Activated T-helper 1 cell treated with anti-CD3 and anti-CD28 coated beads, Interleukin-2, amount 50 U/mL, for 16 hours (primary cell): Measurements from ENCODE around the gene AGPAT3.
"Not testable (repeated sequence)": the region's sequence is repeated elsewhere in the genome, so short reads cannot be mapped to it uniquely, and the experiment has no call there.

Experiments
- DNase-seq, 2 donors: peaks; one replicate each; pipeline ENCODE4 v3.0.0-alpha.2; 2020; ENCODE audit warnings: low read depth in 1 of 2, low spot score in 1 of 2

Gene AGPAT3

DNA sequence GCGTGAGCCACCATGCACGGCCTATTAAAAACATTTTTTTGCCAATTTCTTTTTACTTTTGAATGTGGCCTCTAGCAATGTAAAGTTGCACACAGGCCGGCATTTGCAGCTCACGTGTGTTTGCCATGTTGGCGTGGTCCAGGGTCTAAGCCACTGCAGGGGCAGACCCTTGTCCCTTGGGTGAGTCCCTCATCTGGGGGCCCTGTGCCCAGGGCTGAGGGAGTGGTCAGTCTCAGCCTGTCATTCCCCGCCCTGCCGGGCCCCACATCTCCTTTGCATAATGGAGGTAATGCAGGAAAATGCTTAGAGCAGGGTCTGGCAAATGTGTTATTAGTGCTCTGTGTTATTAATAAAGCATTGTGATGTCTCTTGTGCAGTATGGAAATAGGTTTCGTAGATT, 16.9 kb downstream of the AGPAT3 start:
- no peak for DNase-seq

DNA sequence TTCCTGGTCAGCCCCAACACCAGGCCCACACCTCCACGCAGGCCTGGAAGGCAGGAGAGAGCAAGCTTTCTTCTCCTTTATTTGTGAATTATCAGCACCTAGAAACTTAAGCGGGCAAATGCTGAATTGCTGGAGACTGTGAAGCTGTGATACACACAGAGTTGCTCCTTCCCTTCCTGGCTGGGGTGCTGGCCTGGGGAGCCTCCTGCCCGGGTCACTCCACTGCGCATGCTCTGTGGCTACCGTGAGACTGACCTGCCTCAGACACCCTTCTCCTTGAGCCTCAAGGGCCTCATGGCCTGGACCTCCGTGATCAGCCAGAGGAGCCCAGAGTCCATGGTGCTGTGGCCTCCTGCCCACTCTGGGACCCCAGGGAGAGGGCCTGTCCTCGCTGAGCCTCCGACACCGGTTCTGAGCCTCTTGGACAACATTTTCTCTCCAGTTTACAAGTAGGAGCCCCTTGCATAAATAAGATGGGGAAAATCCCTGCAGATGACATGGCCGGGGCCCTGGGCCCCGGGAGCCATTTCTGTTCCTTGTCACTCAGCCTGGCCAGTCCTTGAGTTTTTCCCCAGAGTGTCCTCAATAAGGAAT, 18.0 kb downstream of the AGPAT3 start:
- DNase-seq: no peak

DNA sequence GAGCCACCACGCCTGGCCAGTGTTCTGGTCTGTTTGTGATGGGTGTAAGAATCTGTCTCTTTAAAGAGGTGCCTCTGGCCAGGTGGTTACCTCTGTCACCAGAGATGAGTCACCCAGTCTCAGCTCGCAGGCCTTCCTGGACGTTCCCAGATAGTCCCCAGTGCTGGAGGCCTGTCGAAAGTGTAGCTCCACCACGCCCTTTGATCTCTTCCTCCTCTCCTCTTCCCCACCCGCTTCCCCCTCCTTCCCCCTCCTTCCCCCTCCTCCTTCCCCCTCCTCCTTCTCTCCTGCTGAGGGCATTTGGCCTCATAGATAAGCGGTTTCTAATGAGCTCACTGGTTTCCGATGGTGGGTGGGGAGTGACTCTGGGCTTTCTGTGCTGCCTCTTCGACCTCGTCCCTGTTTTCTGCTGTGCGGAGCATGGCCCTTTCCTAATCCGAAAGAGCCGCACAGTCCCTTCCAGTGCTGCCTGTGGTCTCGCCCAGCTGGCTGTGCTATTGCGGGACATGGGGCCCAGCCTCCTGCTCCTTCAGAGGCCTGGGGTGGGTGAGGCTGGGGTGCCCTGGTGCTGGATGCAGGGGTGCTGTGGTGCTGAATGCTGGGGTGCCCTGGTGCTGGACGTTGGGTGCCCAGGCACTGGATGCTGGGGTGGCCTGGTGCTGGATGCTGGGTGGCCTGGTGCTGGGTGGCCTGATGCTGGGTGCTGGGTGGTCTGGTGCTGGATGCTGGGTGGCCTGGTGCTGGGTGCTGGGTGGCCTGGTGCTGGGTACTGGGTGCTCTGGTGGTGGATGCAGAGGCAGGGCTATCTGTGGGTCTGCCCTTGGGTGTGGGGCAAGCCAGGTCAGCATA, 19.2 kb downstream of the AGPAT3 start:
- no peak for DNase-seq

DNA sequence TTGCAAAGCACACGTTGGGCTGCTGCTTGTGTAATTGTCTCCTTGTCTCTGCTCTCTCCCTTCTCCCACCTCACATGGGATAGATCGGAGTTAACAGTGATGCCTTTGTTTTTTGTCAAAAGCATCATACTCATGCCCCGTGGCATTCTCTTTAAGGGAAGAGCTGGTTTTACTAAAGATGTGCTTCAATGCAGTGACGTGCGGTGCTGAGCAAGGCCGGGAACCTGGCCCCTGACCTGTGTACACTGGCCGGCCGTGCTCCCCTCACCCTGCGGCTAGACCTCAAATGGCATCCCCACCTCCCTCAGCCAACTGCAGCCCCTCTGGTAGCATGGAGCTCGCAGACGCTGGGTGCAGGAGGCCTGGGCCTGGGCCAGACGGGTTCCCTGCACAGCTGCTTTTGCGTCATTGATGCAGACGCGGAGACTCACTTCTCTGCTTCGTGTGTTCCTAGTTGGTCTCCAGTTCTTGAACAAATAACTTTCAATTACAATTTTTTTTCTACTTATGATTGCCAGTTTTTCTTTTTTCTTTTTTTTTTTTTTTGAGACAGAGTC, 19.9 kb downstream of the AGPAT3 start:
- DNase-seq: no peak

DNA sequence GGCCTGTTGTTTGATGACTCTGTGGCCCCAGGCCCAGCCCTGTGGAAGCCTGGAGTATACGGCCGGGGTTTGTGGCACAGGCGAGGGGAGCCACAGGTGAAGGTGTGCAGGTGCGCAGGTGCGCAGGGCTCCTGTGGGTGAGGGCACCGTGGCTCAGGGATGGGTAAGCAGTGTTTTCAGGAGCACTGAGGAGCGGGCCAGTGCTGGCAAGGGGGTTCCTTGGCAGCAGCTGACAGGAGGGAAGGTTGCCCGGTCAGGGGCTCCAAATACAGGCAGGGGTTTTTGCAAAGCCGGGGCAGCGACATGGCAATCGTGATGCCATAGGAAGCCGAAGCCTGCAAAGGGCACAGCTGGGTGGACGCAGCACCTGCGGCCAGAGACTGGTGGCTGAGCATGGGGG, 20.7 kb downstream of the AGPAT3 start:
- no peak for DNase-seq

DNA sequence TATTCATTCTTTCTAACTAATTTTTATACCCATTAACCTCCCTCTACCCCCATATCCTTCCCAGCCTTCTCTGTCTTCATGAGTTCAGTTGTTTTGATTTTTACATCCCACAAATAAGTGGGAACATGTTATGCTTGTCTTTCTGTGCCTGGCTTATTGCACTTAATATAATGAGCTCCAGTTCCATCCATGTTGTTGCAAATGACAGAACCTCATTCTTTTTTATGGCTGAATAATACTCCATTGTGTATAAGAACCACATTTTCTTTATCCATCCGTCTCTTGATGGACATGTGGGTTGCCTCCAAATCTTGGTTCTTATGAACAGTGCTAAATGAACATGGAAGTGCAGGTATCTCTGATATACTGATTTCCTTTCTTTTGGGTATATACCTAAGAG, 21.5 kb downstream of the AGPAT3 start:
- no peak for DNase-seq

DNA sequence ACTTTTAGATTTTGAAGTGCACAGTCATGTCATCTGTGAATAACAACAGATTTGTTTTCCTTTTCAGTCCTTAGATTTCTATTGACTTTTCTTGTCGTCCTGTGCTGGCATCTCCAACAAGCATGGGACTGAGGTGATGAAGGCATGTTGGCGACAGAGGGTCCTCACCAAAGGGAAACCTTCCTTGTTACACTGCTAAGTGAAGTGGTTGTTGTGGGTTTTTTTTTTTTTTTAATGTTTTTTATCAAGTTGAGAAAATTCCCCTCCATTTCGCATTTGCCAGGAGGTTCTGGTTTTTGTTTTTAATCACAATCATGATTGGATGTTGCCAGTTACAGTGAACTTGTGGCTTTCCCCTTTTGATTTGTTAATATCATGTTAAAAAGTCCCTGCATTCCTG, 24.0 kb downstream of the AGPAT3 start:
- DNase-seq: no peak

DNA sequence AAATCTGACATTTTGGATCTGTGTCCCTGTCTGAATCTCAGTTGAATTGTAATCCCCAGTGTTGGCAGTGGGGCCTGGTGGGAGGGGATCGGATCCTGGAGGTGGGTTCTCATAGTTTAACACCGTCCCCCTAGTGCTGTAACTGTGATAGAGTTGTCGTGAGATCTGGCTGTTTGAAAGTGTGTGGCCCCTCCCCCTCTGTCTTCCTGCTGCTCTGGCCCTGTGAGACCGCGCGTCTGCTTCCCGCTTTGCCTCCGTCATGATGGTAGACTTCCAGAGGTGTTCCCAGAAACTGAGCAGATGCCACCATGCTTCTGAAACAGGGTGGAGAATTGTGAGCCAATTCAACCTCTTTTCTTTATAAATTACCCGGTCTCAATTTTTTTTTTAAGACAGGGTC, 25.0 kb downstream of the AGPAT3 start:
- no peak for DNase-seq

DNA sequence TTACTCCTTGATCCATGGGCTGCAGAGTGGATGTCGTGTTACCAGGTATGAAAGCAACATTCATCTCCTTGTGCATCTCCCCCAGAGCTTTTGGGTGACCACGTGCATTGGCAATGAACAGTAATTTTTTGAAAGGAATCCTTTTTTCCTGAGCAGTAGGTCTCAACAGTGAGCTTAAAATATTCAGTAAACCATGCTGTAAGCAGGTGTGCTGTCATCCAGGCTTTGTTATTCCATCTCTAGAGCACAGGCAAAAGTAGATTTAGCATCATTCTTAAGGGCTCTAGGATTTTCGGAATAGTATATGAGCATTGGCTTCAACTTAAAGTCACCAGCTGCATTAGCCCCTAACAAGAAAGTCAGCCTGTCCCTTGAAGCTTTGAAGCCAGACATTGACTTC, 27.3 kb downstream of the AGPAT3 start:
- DNase-seq: no peak

DNA sequence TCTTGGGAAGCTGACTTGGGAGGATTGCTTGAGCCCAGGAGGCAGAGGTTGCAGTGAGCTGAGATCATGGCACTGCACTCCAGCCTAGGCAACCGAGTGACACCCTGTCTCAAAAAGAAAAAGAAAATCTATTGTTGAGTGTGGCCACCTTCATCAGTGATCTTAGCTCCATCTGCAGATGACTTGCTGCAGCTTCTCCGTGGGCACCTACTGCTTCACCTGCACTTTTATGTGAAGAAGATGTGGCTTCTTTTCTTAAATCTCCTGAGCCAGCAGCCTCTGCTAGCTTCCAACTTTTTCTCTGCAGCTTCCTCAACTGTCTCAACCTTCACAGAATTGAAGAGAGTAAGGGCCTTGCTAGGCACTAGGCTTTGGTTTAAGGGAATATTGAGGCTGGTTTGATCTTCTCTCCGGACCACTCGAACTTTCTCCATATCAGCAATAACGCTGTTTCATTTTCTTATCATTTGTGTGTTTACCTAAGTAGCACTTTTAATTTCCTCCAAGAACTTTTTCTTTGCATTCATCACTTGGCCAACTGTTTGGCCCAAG, 28.0 kb downstream of the AGPAT3 start:
- DNase-seq: no peak

DNA sequence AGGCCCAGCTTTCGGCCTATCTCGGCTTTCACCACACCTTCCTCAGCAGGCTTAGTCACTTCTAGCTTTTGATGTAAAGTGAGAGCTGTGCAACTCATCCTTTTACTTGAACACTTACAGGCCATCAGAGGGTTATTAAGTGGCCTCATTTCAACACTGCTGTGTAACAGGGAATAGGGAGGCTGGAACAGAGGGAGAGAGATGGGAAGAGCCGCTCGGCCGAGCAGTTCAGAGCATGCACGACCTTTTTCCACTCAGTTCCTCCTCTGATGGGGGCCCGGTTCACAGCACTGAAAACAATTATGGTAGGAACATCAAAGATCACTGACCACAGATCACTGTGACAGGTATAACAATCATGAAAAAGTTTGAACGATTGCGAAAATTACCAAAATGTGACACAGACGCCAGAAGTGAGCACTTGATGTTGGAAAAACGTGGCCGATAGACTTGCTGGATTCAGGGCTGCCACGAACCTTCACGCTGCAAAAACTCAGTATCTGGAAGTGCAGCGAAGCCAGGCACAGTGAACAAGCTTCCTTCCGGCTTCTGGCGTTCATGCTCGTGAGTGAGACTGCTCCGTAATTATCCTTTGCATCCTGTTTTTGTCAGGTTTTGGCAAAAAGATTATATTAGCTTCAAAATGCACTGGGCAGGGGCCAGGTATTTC, 28.6 kb downstream of the AGPAT3 start:
- no peak for DNase-seq

DNA sequence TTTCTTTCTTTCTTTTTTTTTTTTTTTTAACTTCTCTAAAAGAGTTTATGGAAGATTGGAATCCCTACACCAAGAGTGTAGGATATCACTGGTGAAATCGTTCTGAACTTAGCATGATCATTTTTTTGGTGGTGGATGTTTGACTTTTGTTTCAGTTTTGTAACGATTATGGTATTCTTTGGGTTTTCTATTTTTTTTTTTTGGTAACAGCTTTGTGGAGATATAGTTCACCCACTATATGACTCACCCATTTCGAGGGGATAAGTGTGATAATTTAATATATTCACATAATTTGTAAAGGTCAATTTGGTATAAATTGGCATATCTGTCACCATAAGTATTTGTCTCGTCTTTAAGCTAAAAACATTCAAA, 29.2 kb downstream of the AGPAT3 start:
- no peak for DNase-seq

DNA sequence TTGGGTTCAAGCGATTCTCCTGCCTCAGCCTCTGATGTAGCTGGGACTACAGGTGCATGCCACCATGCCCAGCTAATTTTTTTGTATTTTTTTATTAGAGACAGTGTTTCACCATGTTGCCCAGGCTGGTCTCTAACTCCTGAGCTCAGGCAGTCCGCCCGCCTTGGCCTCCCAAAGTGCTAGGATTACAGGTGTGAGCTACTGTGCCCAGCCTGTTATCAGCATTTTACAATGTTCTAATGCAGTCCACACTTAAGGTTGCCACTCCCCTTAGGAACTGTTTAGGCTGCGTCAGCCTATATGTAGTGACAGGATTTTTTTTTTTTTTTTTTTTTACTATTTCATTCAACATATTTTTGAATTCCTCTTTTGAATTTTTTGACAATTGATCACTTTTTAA, 30.2 kb downstream of the AGPAT3 start:
- no peak for DNase-seq

DNA sequence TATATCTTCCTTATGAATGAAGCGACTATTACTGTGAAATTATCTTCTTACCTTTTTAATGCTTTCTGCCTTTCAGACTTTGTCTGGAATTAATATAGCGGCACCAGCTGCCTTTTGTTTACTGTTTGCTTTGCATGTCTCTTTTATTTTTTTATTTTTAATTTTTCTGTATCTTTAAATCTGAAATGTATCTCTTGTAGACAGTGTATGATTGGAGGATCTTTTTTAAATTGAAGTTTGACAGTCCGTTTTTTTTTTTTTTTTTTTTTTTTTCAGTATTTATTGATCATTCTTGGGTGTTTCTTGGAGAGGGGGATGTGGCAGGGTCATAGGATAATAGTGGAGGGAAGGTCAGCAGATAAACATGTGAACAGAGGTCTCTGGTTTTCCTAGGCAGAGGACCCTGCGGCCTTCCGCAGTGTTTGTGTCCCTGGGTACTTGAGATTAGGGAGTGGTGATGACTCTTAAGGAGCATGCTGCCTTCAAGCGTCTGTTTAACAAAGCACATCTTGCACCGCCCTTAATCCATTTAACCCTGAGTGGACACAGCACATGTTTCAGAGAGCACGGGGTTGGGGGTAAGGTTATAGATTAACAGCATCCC, 31.8 kb downstream of the AGPAT3 start:
- not testable (repeated sequence) for DNase-seq

DNA sequence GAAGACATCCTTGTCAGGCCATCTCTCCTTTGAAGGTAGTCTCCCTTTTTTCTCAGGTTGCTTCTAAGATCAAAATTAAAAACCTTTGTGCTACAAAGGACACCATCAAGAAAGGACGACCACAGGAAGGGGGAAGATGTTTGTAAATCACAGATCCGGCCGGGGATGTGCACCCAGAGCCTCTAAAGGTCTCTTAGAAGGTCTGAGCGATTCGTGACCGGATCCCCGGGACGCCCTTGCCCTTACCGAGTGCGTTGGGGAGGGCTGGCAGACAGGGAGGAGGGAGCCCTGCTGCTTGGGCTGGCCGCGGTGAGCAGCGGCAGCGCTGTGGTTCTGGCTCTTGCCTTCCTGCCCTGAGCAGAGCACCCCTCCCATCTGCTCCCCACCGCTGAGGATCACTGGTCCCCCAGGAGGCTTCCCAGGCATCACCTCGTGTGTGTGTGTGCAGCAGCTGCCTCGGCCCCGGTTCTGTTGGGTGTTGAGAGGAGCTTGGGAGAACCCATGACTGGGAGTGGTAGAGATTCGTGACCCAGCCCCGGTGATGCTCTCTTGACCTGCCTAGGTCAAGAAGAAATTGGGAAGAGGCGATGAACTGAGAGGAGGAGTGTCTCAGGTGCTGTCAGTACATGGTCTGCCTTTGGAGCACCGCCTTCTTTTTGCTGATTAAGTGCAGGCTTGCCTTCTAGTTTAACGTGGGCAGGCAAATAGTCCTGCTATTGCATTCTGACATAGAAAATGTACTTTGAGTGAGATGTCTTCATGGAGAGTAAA, 34.5 kb downstream of the AGPAT3 start:
- DNase-seq: no peak

DNA sequence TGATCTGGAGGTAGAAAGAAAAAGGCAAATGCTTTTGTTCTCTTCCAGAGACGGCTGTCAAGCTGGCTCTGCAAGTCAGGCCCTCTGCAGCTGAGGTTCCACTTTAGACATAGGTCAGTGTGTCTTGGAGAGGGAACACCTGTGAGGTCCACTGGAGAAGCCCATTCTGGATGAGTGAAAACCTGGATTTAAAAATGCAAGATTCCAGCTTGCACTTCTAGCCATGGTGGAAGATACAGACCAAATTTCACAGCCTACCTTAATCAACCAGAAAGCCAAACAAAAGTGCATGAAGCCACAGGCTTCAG, 35.0 kb downstream of the AGPAT3 start:
- no peak for DNase-seq

DNA sequence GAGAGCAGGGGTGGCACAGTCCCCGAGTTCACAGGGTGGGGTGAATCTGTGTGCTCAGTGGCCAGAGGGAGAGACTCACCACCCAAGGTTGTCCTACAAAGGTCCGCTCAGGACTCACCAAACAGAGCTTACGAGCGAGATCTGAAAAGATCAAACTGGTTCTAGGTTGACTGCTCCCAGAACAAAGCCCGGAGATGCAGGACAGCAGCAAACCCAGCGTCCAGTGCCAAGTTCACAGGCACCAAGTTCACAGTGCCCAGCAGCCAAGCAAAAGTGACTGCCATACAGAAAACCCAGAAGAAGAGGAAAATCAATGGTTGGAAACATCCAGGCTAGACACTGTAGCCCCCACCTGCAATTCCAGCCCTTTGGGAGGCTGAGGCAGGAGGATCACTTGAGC, 35.7 kb downstream of the AGPAT3 start:
- no peak for DNase-seq

DNA sequence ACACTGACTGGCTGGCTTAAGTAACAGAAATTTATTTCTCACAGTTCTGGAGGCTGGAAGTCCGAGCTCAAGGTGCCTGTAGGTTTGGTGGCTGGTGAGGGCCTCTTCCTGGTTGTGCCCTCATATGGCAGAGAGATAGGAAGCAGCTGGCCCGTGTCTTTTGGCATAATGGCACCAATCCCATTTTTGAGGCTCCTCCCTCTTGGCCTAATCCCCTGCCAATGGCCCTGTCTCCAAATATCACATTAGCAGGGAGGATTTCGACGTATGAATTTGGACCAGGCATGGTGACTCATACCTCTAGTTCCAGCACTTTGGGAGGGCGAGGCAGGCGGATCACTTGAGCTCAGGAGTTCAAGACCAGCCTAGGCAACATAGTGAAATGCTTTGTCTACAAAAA, 37.4 kb downstream of the AGPAT3 start:
- no peak for DNase-seq

DNA sequence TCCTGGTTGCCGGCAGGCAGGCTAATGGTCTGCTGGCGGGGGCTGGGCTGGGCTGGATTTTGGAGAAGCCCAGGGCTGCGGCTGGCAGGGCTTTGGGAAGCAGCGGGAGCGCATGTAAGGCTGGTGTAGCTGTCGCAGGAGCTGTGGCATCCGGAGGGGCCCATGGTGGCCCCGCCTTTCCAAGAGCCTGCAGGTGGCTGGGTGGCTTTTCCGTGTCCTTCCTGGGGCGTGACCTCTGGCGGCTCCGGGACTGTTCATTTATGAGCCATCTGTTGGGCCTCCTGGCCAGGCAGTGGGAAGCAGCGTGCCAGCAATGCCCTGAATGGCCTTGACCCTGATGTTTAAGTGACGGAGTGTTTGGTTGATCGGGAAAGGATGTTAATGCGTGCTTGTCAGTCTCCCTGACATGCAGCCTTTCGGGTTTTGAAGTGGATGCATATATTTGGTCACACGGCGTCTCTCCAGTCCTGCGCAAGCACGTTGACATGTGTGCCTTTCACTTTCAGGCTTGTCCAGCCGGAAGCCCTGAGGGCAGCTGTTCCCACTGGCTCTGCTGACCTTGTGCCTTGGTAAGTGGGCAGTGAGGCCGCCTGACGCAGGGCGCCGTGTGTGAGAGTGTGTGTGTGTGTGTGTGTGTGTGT, 38.5 kb downstream of the AGPAT3 start:
- no peak for DNase-seq

DNA sequence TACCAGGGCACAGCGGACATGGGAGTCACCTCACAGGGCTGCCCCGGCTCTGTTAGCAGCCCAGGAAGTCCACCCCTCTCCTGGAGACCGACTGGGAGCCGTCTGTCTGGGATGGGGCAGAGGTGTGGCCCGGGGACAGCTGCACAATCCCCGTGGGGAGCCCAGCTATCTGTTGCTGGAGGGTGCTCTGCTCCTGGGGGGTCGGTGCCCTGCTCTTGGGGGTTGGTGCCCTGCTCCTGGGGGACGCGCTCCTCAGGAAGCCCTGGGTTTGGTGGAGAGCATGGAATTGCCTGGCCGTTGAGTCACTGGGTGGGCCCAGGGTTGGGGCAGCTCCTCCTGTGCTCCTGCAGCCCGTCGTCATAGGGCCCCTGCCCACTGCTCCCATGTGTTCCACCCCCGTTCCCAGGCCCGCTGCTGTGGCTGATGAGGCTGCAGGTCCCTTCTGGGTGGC, 39.3 kb downstream of the AGPAT3 start:
- DNase-seq: no peak
